ENCODE measurements around the gene PIWIL4. TPM values are rescaled to one million over a fixed set of nuclear protein-coding genes. Genes with fewer than 3 reads are reported as not detected.

The PIWIL4 gene
- total RNA-seq, 1 experiment from 2014 or later, result 0.15 TPM

DNA sequence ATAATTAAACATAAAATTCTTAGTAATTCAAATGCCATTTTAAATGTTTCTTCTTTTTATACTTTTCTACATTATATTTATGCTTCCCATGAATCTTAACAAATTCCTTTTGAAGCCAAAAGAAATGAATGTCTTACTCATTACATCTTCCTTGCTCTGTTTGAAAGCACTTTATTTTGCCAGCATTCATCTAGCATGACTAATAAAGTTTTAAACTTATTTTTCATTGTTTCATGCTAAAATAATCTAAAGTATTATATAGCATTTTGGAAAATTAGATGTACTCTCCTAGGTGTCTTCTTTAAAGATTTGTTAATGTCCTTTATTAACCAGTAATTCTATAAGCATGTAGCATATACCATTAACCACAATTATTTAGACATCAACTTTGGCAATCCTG lies 9.7 kb upstream of the PIWIL4 start:
- Histone ChIP-seq H3K4me3 (ENCODE audit: low read length) (no peak overlapping the region), H3F3A (ENCODE audit: low read length, unreplicated experiment) (no peaks in the 10 kb centered on the region), H4K20me1 (ENCODE audit: low read length) (no peaks in the 10 kb centered on the region), H3K36me3 (ENCODE audit: low read depth, low read length) (no peaks in the 10 kb centered on the region), H3K4me2 (ENCODE audit: low read length) (no peak overlapping the region), H2AFZ (ENCODE audit: low read length) (no peak overlapping the region), H3K27ac (ENCODE audit: low read length) (no peak overlapping the region), H3K9ac (ENCODE audit: low read length) (no peak overlapping the region), H3K4me1 (ENCODE audit: insufficient read depth, low read length) (peaks cover 5% of the 10 kb centered on the region), H3K9me2 (replicated peaks; ENCODE audit: low read length) (no peaks in the 10 kb centered on the region), H3K27me3 (ENCODE audit: low read length) (no peaks in the 10 kb centered on the region), H3K9me3 (ENCODE audit: low read length) (no peaks in the 10 kb centered on the region), H3K79me2 (ENCODE audit: low read length) (no peaks in the 10 kb centered on the region)
- DNase-seq, result no peak
- intact Hi-C loops (cut with micrococcal nuclease), result no loop called here
- POLR2A ChIA-PET (ENCODE audit: unreplicated experiment), result no interaction called here
- no TSS peak for BruUV-seq (replicated peaks)
- TF ChIP-seq, protein P1, sequence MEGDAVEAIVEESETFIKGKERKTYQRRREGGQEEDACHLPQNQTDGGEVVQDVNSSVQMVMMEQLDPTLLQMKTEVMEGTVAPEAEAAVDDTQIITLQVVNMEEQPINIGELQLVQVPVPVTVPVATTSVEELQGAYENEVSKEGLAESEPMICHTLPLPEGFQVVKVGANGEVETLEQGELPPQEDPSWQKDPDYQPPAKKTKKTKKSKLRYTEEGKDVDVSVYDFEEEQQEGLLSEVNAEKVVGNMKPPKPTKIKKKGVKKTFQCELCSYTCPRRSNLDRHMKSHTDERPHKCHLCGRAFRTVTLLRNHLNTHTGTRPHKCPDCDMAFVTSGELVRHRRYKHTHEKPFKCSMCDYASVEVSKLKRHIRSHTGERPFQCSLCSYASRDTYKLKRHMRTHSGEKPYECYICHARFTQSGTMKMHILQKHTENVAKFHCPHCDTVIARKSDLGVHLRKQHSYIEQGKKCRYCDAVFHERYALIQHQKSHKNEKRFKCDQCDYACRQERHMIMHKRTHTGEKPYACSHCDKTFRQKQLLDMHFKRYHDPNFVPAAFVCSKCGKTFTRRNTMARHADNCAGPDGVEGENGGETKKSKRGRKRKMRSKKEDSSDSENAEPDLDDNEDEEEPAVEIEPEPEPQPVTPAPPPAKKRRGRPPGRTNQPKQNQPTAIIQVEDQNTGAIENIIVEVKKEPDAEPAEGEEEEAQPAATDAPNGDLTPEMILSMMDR (conservative IDR thresholded peaks at IDR 0.05; ENCODE audit: low read depth, low read length), result no peak
- TF ChIP-seq EZH2 (IDR thresholded peaks at IDR 0.05; ENCODE audit: low read length, unreplicated experiment) (no peak), EZH2phosphoT487 (IDR thresholded peaks at IDR 0.05; ENCODE audit: borderline replicate concordance, low read length) (no peak)
- CTCF ChIA-PET, result no interaction called here
- no peak for ATAC-seq

DNA sequence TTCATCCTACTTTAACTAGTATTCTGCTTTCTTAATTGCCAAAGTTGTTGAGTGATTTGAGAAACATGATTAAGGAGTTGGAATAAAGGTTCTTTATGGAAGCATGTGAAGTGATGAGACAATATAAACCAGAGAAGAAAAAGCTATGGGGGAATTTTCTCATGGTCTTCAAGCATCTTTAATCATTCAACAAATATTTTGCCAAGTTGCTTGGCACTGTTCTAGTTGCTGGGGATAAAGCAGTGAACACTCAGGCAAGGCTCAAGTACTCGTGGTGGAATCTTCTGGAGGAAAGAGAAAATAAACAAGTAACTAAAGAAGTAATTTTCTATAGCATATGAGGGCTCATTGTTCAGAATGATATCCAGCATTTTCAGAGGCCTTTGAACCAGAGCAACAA lies 9.2 kb upstream of the PIWIL4 start:
- no peaks in the 10 kb centered on the region for H3K36me3 ChIP-seq (ENCODE audit: low read depth, low read length)
- peaks cover 6% of the 10 kb centered on the region for H3K4me1 ChIP-seq (ENCODE audit: insufficient read depth, low read length)
- CTCF ChIA-PET, result no interaction called here
- H3K9me3 ChIP-seq (ENCODE audit: low read length), result no peaks in the 10 kb centered on the region
- H4K20me1 ChIP-seq (ENCODE audit: low read length), result no peaks in the 10 kb centered on the region
- no peak overlapping the region for H3K9ac ChIP-seq (ENCODE audit: low read length)
- H3K4me3 ChIP-seq (ENCODE audit: low read length), result no peak overlapping the region
- intact Hi-C loops (cut with micrococcal nuclease), result no loop called here
- H3K9me2 ChIP-seq (replicated peaks; ENCODE audit: low read length), result no peaks in the 10 kb centered on the region
- DNase-seq (no peak), ATAC-seq (no peak)
- POLR2A ChIA-PET (ENCODE audit: unreplicated experiment), result no interaction called here
- H3K4me2 ChIP-seq (ENCODE audit: low read length), result no peak overlapping the region
- BruUV-seq (replicated peaks), result no TSS peak
- H3K27ac ChIP-seq (ENCODE audit: low read length), result no peak overlapping the region
- no peaks in the 10 kb centered on the region for H3K27me3 ChIP-seq (ENCODE audit: low read length)
- no peaks in the 10 kb centered on the region for H3F3A ChIP-seq (ENCODE audit: low read length, unreplicated experiment)
- H2AFZ ChIP-seq (ENCODE audit: low read length), result no peak overlapping the region
- TF ChIP-seq EZH2 (IDR thresholded peaks at IDR 0.05; ENCODE audit: low read length, unreplicated experiment) (no peak), EZH2phosphoT487 (IDR thresholded peaks at IDR 0.05; ENCODE audit: borderline replicate concordance, low read length) (no peak)
- TF ChIP-seq, protein P1 (conservative IDR thresholded peaks at IDR 0.05; ENCODE audit: low read depth, low read length), result no peak
- no peaks in the 10 kb centered on the region for H3K79me2 ChIP-seq (ENCODE audit: low read length)

DNA sequence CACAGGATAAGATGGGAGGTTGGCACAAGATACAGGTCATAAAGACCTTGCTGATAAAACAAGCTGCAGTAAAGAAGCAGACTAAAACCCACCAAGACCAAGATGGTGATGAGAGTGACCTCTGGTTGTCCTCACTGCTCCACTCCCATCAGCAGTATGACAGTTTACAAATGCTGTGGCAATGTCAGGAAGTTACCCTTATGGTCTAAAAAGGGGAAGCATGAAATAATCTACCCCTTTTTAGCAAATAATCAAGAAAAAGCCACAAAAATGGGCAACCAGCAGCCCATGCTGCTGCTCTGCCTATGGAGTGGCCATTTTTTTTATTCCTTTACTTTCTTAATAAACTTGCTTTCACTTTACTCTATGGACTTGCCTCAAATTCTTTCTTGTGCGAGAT lies 8.7 kb upstream of the PIWIL4 start:
- H3K9ac ChIP-seq (ENCODE audit: low read length), result no peak overlapping the region
- ATAC-seq, result no peak
- TF ChIP-seq, protein P1 (conservative IDR thresholded peaks at IDR 0.05; ENCODE audit: low read depth, low read length), result no peak
- DNase-seq, result no peak
- ChIA-PET CTCF (no interaction called here), POLR2A (ENCODE audit: unreplicated experiment) (no interaction called here)
- no peaks in the 10 kb centered on the region for H3K9me3 ChIP-seq (ENCODE audit: low read length)
- H3K27me3 ChIP-seq (ENCODE audit: low read length), result no peaks in the 10 kb centered on the region
- no peak overlapping the region for H2AFZ ChIP-seq (ENCODE audit: low read length)
- H3K79me2 ChIP-seq (ENCODE audit: low read length), result no peaks in the 10 kb centered on the region
- no peaks in the 10 kb centered on the region for H3F3A ChIP-seq (ENCODE audit: low read length, unreplicated experiment)
- H3K4me2 ChIP-seq (ENCODE audit: low read length), result no peak overlapping the region
- H4K20me1 ChIP-seq (ENCODE audit: low read length), result no peaks in the 10 kb centered on the region
- no peak overlapping the region for H3K27ac ChIP-seq (ENCODE audit: low read length)
- intact Hi-C loops (cut with micrococcal nuclease), result no loop called here
- H3K36me3 ChIP-seq (ENCODE audit: low read depth, low read length), result no peaks in the 10 kb centered on the region
- no peak overlapping the region for H3K4me3 ChIP-seq (ENCODE audit: low read length)
- H3K4me1 ChIP-seq (ENCODE audit: insufficient read depth, low read length), result peaks cover 11% of the 10 kb centered on the region
- BruUV-seq (replicated peaks), result no TSS peak
- H3K9me2 ChIP-seq (replicated peaks; ENCODE audit: low read length), result no peaks in the 10 kb centered on the region
